ENCODE results near the gene GPR143.
A peak's percentile ranks its signal among the peaks of the same experiment; 100 is the strongest.
"Not testable (repeated sequence)": the region's sequence is repeated elsewhere in the genome, so short reads cannot be mapped to it uniquely, and the experiment has no call there.

Gene GPR143

DNA sequence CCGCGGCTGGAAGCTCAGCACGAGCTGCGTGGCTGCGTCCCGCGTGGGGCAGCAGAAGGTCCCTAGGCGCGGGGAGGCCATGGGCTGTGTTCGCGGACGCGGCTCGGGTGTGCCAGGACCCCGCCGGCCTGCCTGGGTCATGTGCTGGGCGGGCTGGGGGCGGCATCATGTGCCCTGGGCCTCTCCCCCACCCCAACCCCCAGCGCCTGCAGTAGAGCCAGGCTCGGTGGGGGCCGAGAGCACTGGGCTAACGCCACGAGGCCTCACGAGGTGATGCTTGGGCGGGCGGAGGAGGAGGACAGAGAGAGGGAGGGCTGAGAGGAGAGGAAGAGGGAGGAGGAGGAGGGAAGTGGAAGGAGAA is at the start of gene GPR143:
Gene GPR143 (minus strand): TSS at position 111 of the 361 bp plus-strand sequence. CDS start 30 bp downstream, at position 81.
- H3K9me3 Mint-ChIP-seq: no peaks in the 10 kb centered on the region
- H3K27me3 Mint-ChIP-seq: peaks cover 65% of the 10 kb centered on the region
- H3K36me3 Mint-ChIP-seq (ENCODE audit: low read depth): no peaks in the 10 kb centered on the region
- H3K4me3 Mint-ChIP-seq: peak within 1 kb of the TSS; percentile 17
- intact Hi-C loops (cut with micrococcal nuclease): no loop called here
- no peak within 1 kb of the TSS for H3K27ac Mint-ChIP-seq
- H3K4me1 Mint-ChIP-seq (ENCODE audit: low read depth): peaks cover 7% of the 10 kb centered on the region

DNA sequence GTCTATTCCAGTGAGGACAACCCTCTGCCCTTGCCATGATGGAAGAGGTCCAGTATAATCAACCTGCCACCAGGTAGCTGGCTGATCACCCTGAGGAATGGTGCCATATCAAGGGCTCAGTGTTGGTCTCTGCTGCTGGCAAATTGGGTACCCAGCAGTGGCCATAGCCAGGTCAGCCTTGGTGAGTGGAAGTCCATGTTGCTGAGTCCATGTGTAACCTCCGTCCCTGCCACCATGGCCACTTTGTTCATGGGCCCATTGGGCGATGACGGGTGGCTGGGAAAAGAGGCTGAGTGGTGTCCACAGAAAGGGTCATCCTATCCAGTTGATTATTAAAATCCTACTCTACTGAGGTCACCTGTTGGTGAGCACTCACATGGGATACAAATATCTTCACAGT is 45.4 kb upstream of the GPR143 start:
- H3K27me3 Mint-ChIP-seq: peaks cover 22% of the 10 kb centered on the region
- H3K9me3 Mint-ChIP-seq; intact Hi-C loops (cut with micrococcal nuclease); H3K4me1 Mint-ChIP-seq (ENCODE audit: low read depth); H3K36me3 Mint-ChIP-seq (ENCODE audit: low read depth); H3K27ac Mint-ChIP-seq; H3K4me3 Mint-ChIP-seq: not testable (repeated sequence)

DNA sequence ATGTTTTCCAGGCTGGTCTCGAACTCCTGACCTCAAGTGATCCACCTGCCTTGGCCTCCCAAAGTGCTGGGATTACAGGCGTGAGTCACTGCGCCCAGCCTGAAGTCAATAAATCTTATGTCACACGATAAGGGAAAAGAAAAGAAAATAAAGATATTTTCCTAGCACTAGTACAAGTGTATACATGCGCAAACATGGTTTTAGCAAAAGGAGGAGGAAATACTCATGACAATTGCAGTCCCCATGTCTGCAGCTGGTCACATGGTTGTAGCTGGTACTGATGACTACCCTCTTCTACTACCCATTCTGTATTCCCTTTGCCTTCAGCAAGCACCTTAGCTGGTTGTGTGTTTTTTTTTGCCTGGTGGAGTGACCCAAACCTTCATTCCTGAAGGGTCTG is 44.2 kb upstream of the GPR143 start:
- H3K9me3 Mint-ChIP-seq; H3K4me1 Mint-ChIP-seq (ENCODE audit: low read depth); intact Hi-C loops (cut with micrococcal nuclease); H3K4me3 Mint-ChIP-seq; H3K36me3 Mint-ChIP-seq (ENCODE audit: low read depth); H3K27ac Mint-ChIP-seq: not testable (repeated sequence)
- peaks cover 23% of the 10 kb centered on the region for H3K27me3 Mint-ChIP-seq

DNA sequence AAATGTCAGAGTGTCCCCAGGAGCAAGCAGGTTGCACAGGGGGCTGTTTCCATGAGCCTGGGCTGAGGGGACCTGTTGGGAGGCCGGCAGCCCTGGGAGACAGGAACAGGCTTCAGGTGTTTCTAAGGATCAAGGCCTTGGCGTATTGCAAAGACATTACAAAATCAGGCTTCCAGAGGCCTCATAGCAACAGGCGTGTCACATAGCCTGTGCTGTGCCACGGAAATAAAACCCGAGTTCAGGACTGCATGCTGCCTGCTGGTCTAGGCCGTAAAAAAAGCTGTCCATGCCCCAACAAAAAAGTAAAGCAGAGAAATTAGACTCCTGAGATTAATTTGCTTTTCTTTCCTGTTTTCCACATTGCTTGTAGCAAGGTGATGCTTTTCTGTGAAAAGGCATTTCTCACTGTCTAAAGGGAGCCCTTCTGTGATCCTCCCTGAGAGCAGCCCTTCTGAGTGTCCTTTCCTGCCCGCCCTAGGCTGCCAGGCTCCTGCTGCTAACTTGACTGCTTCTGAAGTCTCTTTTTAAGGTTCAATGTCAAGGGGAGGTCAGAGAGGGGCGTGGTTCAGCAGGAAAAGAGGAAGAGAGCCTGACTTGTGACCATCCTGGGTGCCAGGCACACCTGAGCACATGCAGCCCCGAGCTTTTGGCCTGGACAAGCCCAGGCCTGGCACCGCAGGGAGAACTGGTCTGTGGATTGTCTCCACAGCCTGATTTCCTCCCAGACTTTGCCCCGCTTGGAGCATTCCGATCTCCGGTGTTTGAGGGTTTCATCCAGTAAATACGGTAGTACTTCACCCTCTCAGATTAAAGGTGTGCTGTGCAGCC is 41.9 kb upstream of the GPR143 start:
- no peaks in the 10 kb centered on the region for H3K4me1 Mint-ChIP-seq (ENCODE audit: low read depth)
- intact Hi-C loops (cut with micrococcal nuclease): no loop called here

DNA sequence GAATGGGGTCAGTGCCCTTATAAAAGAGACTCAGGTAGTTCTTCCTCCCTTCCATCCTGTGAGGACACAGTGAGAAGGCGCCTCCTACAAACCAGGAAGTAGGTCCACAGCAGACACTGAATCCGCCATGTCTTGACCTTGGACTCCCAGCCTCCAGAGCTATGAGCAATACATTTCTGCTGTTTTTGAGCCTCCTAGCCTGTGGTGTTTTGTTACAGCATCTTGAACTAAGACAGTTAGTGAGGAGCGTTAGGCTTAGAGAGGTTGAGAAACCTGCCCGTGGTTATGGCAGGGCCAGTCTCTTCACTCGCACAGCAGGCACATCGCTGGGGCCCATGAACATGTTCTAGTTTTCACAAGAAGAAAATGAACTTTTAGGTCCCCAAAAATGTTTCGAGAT is 40.3 kb upstream of the GPR143 start:
- no peaks in the 10 kb centered on the region for H3K9me3 Mint-ChIP-seq
- H3K4me1 Mint-ChIP-seq (ENCODE audit: low read depth): no peaks in the 10 kb centered on the region
- peaks cover 15% of the 10 kb centered on the region for H3K27me3 Mint-ChIP-seq
- no peak overlapping the region for H3K4me3 Mint-ChIP-seq
- H3K27ac Mint-ChIP-seq: no peak overlapping the region
- intact Hi-C loops (cut with micrococcal nuclease): no loop called here
- H3K36me3 Mint-ChIP-seq (ENCODE audit: low read depth): no peaks in the 10 kb centered on the region

More for the DNA sequence above, 41.9 kb upstream of the GPR143 start:
- Mint-ChIP-seq H3K4me3 (no peak overlapping the region), H3K36me3 (ENCODE audit: low read depth) (no peaks in the 10 kb centered on the region), H3K27me3 (peaks cover 13% of the 10 kb centered on the region), H3K9me3 (no peaks in the 10 kb centered on the region), H3K27ac (no peak overlapping the region)

DNA sequence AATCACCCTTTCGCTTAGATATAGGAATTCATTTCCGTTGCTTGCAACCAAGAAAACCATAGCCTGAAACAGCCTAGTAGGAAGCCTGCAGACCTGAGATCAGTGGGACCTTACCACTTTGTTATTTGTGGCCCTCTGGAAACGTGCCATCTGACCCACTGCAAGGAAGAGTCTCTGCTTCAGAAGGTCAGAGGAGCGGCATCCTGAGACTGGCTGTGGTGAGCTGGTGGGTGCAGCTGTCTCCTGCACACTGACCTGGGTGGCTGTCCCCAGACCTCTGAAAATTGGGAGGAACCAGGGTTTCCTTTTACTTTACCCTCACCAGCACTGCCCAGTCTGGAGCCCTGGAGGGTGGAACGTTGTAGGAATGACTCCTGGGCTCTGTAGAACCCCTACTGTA is 38.8 kb upstream of the GPR143 start:
- H3K4me1 Mint-ChIP-seq (ENCODE audit: low read depth): no peaks in the 10 kb centered on the region
- intact Hi-C loops (cut with micrococcal nuclease): no loop called here
- H3K27me3 Mint-ChIP-seq: peaks cover 18% of the 10 kb centered on the region
- no peak overlapping the region for H3K27ac Mint-ChIP-seq
- peaks cover 8% of the 10 kb centered on the region for H3K9me3 Mint-ChIP-seq
- H3K4me3 Mint-ChIP-seq: no peak overlapping the region
- no peaks in the 10 kb centered on the region for H3K36me3 Mint-ChIP-seq (ENCODE audit: low read depth)

DNA sequence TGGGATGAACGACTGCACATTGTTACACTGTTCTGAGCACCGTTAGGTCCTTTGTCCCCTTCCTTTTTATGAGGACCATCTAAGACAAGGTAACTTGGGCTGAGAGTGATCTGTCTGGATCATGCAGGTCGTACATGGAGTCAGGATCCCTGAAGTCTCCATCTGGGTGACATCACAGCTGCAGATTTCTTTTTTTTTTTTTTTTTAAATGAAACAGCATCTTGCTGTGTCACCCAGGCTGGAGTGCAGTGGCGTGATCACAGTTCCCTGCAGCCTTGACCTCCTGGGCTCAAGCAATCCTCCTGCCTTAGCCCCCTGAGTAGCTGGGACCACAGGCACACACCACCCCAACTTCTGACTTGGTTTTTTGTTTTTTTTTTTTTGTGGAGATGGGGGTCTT is 37.1 kb upstream of the GPR143 start:
- H3K27me3 Mint-ChIP-seq: peaks cover 20% of the 10 kb centered on the region
- no peak overlapping the region for H3K4me3 Mint-ChIP-seq
- H3K27ac Mint-ChIP-seq: no peak overlapping the region
- intact Hi-C loops (cut with micrococcal nuclease): no loop called here
- H3K9me3 Mint-ChIP-seq: peaks cover 10% of the 10 kb centered on the region
- H3K4me1 Mint-ChIP-seq (ENCODE audit: low read depth): no peaks in the 10 kb centered on the region
- no peaks in the 10 kb centered on the region for H3K36me3 Mint-ChIP-seq (ENCODE audit: low read depth)

DNA sequence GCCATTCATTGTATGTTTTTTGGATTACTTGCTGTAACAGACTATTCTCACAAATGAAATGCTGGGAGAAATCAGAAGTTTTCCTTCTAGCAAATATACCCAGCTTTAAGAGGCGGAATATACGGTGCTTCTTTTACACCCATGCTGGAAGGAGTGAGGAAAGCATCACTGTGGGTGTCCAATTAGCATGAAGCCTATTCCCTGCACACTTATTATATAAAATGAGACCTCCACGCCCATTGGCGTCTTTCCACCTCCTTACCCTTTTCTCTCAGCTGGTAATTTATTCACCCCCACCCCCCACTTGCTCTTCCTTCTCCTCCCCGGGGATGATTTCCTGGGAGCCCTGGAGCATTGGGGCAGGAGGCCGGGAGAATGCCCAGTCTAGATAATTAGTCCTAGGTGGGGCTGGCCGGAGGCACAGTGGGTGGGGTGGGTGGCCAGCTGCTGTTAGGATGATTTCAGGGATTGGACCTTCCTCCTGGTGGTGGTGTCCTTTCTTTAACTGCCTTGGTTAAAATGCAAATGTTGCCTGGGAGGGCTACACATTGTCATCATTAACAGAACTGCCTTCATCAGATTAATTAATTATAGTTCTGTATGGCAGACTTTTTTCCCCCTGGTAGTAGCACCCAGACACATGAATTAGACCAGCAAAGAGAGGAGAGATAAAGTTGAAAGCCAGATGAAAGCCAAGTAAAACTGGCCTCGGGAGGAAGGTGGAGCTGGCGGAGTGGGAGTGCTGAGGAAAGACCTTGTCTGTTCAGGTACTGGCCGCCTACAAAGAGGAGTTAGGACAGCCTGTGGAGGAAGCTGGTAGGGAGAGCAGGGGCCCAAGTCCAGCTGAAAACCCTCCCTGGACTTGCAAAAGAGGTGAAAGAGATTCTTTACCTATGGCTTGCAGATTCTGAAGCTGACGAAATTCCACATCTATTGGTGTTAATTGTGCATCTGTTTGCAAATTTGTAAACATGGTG is 32.0 kb upstream of the GPR143 start:
- Mint-ChIP-seq H3K27me3 (peaks cover 50% of the 10 kb centered on the region), H3K4me3 (no peak overlapping the region), H3K27ac (no peak overlapping the region), H3K9me3 (peaks cover 20% of the 10 kb centered on the region), H3K36me3 (ENCODE audit: low read depth) (no peaks in the 10 kb centered on the region), H3K4me1 (ENCODE audit: low read depth) (no peaks in the 10 kb centered on the region)
- intact Hi-C loops (cut with micrococcal nuclease): no loop called here

DNA sequence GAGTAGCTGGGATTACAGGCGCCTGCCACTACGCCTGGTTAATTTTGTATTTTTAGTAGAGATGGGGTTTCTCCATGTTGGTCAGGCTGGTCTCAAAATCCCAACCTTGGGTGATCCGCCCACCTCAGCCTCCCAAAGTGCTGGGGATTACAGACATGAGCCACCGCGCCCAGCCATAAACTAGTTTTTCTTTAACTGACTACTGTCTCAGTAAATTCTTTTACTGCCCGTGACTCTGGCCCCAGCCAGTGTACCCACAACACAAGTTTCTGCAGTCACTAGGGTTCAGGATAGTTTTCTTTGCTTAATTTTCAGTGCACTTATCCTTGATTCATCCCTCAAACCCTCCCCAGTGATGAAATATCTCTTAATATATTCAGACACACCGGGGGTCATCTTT is 28.8 kb upstream of the GPR143 start:
- H3K9me3 Mint-ChIP-seq: peaks cover 12% of the 10 kb centered on the region
- intact Hi-C loops (cut with micrococcal nuclease): no loop called here
- H3K27me3 Mint-ChIP-seq: peaks cover 58% of the 10 kb centered on the region
- no peaks in the 10 kb centered on the region for H3K36me3 Mint-ChIP-seq (ENCODE audit: low read depth)
- no peak overlapping the region for H3K4me3 Mint-ChIP-seq
- no peak overlapping the region for H3K27ac Mint-ChIP-seq
- no peaks in the 10 kb centered on the region for H3K4me1 Mint-ChIP-seq (ENCODE audit: low read depth)

DNA sequence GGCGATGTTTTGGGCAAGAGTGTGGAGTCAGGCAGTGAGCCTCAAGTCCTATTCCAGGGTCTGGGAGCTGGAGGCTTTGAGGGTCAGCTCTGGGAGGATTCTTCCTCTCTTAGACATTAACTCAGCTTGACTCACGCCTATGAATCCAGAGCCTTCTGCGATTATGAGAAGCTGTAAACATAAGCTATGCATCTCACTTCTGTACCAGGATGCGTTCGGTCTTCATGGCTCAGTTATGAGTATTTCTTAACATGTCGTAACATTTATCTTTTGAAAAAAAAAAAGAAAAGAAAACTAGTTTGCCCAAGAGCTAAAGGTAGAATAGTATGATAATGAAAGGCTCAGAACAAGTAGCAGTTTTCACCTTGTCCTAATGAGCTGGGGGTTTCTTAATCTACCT is 25.2 kb upstream of the GPR143 start:
- peaks cover 10% of the 10 kb centered on the region for H3K9me3 Mint-ChIP-seq
- intact Hi-C loops (cut with micrococcal nuclease): no loop called here
- peaks cover 63% of the 10 kb centered on the region for H3K27me3 Mint-ChIP-seq
- no peaks in the 10 kb centered on the region for H3K36me3 Mint-ChIP-seq (ENCODE audit: low read depth)
- no peaks in the 10 kb centered on the region for H3K4me1 Mint-ChIP-seq (ENCODE audit: low read depth)
- no peak overlapping the region for H3K27ac Mint-ChIP-seq
- H3K4me3 Mint-ChIP-seq: no peak overlapping the region

DNA sequence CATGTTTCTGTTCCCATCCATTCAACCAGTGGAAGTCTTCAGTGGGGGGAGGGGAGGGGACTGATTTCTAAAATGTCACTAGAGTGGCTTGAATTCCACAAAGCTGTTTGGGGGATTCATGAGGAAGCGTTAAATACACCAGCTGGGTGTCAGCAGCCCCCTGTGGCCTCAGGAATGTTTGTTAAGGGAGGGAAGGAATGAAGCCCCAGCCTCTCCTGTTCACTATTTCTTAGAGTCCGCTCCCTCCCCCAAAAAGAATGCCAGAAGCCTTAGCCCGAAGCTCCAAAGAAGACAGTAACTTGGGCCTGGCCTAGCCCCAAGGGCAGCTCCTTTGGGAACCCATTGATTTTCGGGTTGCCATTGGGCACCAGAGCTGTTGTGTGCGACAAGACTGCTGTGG is 23.9 kb upstream of the GPR143 start:
- Mint-ChIP-seq H3K9me3 (no peaks in the 10 kb centered on the region), H3K4me1 (ENCODE audit: low read depth) (no peaks in the 10 kb centered on the region), H3K4me3 (no peak overlapping the region), H3K27ac (no peak overlapping the region), H3K36me3 (ENCODE audit: low read depth) (no peaks in the 10 kb centered on the region), H3K27me3 (peaks cover 61% of the 10 kb centered on the region)
- intact Hi-C loops (cut with micrococcal nuclease): no loop called here

DNA sequence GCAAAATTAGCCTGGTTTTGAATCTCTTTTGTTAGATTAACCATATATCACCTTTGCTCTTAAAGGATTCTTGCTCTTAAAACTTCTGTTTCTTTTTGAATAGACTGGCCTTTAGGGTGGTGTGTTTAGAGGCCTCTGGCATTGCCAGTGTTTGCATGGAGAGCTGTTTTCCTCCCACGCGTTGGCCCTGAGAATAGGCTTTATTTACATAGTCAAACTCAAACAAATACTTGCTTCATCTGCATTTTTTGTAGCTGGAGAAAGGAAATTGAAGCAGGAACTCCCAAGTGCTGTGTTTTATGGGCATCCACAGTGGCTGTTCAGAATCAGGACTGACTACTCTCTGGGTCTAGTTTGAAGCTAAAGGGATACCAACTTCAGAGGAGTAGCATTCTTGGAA is 23.3 kb upstream of the GPR143 start:
- peaks cover 62% of the 10 kb centered on the region for H3K27me3 Mint-ChIP-seq
- intact Hi-C loops (cut with micrococcal nuclease): no loop called here
- no peaks in the 10 kb centered on the region for H3K9me3 Mint-ChIP-seq
- H3K4me1 Mint-ChIP-seq (ENCODE audit: low read depth): no peaks in the 10 kb centered on the region
- H3K36me3 Mint-ChIP-seq (ENCODE audit: low read depth): no peaks in the 10 kb centered on the region
- H3K27ac Mint-ChIP-seq: no peak overlapping the region
- no peak overlapping the region for H3K4me3 Mint-ChIP-seq

DNA sequence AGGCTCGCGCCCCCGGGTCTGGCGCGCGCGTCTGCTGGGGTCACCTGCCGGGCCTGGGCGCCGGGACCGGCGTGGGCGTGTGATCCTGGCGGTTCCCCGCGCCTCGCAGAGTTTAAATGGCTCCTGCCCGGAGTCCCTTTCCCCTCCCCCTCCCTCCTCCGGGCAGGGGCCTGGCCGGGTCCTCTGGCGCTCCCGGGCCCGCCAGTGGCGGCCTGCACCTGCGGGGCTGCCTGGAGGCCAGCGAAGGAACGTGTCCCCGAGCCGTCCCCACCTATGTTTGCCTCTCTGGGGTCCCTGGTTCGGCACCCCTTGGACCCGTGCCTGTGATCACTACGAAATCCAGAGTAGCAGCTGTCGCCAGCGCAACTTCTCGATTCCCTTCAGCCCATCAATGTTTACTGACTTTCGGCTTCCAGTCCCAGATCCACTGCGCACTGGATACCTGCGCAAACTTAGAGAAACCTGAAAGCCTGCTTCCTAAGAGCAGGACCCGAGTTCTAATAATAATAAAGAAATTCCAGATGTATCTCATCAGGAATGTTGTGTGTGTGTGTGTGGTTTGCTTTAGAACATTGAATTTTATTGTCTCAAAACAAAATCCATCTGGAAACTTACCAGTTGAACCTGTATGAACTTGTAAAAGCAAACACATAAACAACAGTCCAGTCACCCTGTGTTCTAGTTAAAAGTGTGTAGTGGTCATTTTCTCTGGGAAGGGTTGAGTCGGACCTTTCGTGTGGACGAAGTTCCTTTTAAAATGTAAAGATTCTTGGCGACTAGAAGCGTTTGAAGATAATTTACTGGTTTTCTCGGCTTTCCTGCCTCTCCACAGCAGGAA is 21.4 kb upstream of the GPR143 start:
- Mint-ChIP-seq H3K4me3 (peak overlapping the region; percentile 59), H3K27ac (no peak overlapping the region), H3K36me3 (ENCODE audit: low read depth) (no peaks in the 10 kb centered on the region), H3K27me3 (peaks cover 65% of the 10 kb centered on the region), H3K9me3 (no peaks in the 10 kb centered on the region), H3K4me1 (ENCODE audit: low read depth) (no peaks in the 10 kb centered on the region)
- intact Hi-C loops (cut with micrococcal nuclease): no loop called here

Measured in dendritic cell treated with granulocyte-macrophage colony-stimulating factor and Interleukin-4, amounts not matched to agents 40 ng/mL and 50 ng/mL, for 4 days (primary cell).